Measurements from ENCODE around the gene GPC3. TPM values are rescaled to one million over a fixed set of nuclear protein-coding genes. Genes with fewer than 3 reads are reported as not detected.

Gene GPC3
- polyA plus RNA-seq, 3 donors, result not detected

DNA sequence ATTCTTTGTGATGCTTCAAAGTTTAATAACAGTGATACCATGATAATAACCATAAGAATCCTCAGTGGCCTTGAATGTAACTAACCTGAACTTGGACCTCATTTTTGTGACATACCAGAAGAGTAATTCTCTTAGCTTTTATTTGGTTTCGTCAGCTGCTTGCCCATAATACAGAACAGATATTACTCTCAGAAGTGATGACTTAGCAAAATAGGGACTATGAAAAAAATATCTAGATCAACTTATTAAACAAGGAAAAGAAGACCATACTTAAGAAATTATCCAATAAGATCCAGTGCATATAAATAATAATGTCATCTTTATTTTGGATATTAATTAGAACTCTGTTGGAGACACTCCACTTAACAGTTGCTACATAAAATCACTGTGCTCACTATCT, 333.2 kb downstream of the GPC3 start:
- TF ChIP-seq, protein P1, sequence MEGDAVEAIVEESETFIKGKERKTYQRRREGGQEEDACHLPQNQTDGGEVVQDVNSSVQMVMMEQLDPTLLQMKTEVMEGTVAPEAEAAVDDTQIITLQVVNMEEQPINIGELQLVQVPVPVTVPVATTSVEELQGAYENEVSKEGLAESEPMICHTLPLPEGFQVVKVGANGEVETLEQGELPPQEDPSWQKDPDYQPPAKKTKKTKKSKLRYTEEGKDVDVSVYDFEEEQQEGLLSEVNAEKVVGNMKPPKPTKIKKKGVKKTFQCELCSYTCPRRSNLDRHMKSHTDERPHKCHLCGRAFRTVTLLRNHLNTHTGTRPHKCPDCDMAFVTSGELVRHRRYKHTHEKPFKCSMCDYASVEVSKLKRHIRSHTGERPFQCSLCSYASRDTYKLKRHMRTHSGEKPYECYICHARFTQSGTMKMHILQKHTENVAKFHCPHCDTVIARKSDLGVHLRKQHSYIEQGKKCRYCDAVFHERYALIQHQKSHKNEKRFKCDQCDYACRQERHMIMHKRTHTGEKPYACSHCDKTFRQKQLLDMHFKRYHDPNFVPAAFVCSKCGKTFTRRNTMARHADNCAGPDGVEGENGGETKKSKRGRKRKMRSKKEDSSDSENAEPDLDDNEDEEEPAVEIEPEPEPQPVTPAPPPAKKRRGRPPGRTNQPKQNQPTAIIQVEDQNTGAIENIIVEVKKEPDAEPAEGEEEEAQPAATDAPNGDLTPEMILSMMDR (IDR thresholded peaks at IDR 0.05), result no peak
- no peaks in the 10 kb centered on the region for H3K79me2 ChIP-seq (ENCODE audit: insufficient read depth, low read length)

DNA sequence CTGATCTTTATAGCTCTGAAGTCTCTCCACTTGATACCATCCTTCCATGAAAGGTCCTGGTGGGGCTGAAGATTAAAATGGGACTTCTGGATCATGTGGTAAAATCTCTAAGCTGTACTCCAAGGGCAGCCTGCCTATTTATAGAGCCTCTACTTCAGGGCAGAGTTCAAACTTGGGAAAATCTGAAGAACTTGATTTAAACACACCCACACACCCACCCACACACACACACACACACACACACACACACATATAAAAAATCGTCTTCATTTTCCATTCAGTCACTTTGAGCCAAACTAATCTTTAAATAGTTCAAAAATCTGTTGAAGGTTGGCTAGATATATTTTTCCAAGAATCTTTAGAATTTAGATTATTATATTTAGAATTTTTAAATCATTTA, 335.2 kb downstream of the GPC3 start:
- H3K4me2 ChIP-seq (replicated peaks; ENCODE audit: extremely low read depth, low read length, poor library complexity, severe bottlenecking), result no peak overlapping the region
- H3K27me3 Mint-ChIP-seq (ENCODE audit: low read depth in 3 of 3), result peaks cover 0 to 2% (median 0%) of the 10 kb centered on the region in 3 donors
- no peaks in the 10 kb centered on the region for H3K79me2 ChIP-seq (ENCODE audit: insufficient read depth, low read length)
- intact Hi-C loops (cut with micrococcal nuclease), result no loop called here
- no peak overlapping the region for H3K27ac ChIP-seq (ENCODE audit: low read depth in 1 of 2, low read length in 2 of 2)
- peaks cover 35% of the 10 kb centered on the region for H3K4me1 Mint-ChIP-seq
- no peak overlapping the region for H3K9ac ChIP-seq (ENCODE audit: insufficient read depth, low read length, poor library complexity, severe bottlenecking)
- TF ChIP-seq, protein P1 (IDR thresholded peaks at IDR 0.05), result no peak
- no peaks in the 10 kb centered on the region for H3K9me3 ChIP-seq (replicated peaks in 1 of 2; ENCODE audit: control insufficient read depth in 1 of 2, insufficient read depth in 1 of 2, low read length in 2 of 2)
- H3K27me3 ChIP-seq (ENCODE audit: control insufficient read depth in 2 of 2, insufficient read depth in 2 of 2, low read length in 2 of 2), result no peaks in the 10 kb centered on the region
- no peaks in the 10 kb centered on the region for H3K36me3 ChIP-seq (replicated peaks in 1 of 2; ENCODE audit: control insufficient read depth in 1 of 2, insufficient read depth in 2 of 2, low read length in 2 of 2)
- no peak overlapping the region for H3K4me3 Mint-ChIP-seq
- no peaks in the 10 kb centered on the region for H3K9me3 Mint-ChIP-seq
- no peaks in the 10 kb centered on the region for H4K20me1 ChIP-seq (ENCODE audit: insufficient read depth, low read length)
- no peaks in the 10 kb centered on the region for H3K36me3 Mint-ChIP-seq
- H3K27ac Mint-ChIP-seq, result no peak overlapping the region
- no peak overlapping the region for H2AFZ ChIP-seq (ENCODE audit: insufficient read depth, low read depth, low read length, poor library complexity, severe bottlenecking)
- no peak overlapping the region for H3K4me3 ChIP-seq (replicated peaks in 1 of 3; ENCODE audit: low read depth in 2 of 3, low read length in 3 of 3)
- DNase-seq, result no peak
- H3K4me1 ChIP-seq (ENCODE audit: control insufficient read depth in 1 of 2, insufficient read depth in 2 of 2, low read length in 2 of 2), result peaks cover 28 to 30% of the 10 kb centered on the region in 2 donors
- no CpG with 5 or more reads among the region's 1 CpG for WGBS (ENCODE audit: insufficient coverage)

More for the DNA sequence above, 333.2 kb downstream of the GPC3 start:
- no peak overlapping the region for H3K27ac Mint-ChIP-seq
- no peaks in the 10 kb centered on the region for H4K20me1 ChIP-seq (ENCODE audit: insufficient read depth, low read length)
- peaks cover 15% of the 10 kb centered on the region for H3K4me1 Mint-ChIP-seq
- H3K36me3 Mint-ChIP-seq, result no peaks in the 10 kb centered on the region
- no CpG with 5 or more reads among the region's 1 CpG for WGBS (ENCODE audit: insufficient coverage)
- H3K36me3 ChIP-seq (replicated peaks in 1 of 2; ENCODE audit: control insufficient read depth in 1 of 2, insufficient read depth in 2 of 2, low read length in 2 of 2), result no peaks in the 10 kb centered on the region
- intact Hi-C loops (cut with micrococcal nuclease), result no loop called here
- H3K4me1 ChIP-seq (ENCODE audit: control insufficient read depth in 1 of 2, insufficient read depth in 2 of 2, low read length in 2 of 2), result peaks cover 8 to 10% of the 10 kb centered on the region in 2 donors
- no peak overlapping the region for H3K4me3 Mint-ChIP-seq
- H3K9me3 ChIP-seq (replicated peaks in 1 of 2; ENCODE audit: control insufficient read depth in 1 of 2, insufficient read depth in 1 of 2, low read length in 2 of 2), result no peaks in the 10 kb centered on the region
- no peak overlapping the region for H3K4me3 ChIP-seq (replicated peaks in 1 of 3; ENCODE audit: low read depth in 2 of 3, low read length in 3 of 3)
- no peak overlapping the region for H3K4me2 ChIP-seq (replicated peaks; ENCODE audit: extremely low read depth, low read length, poor library complexity, severe bottlenecking)
- no peaks in the 10 kb centered on the region for H3K27me3 ChIP-seq (ENCODE audit: control insufficient read depth in 2 of 2, insufficient read depth in 2 of 2, low read length in 2 of 2)
- no peak for DNase-seq
- no peak overlapping the region for H3K9ac ChIP-seq (ENCODE audit: insufficient read depth, low read length, poor library complexity, severe bottlenecking)
- H2AFZ ChIP-seq (ENCODE audit: insufficient read depth, low read depth, low read length, poor library complexity, severe bottlenecking), result no peak overlapping the region
- peaks cover 0 to 1% (median 0%) of the 10 kb centered on the region in 3 donors for H3K27me3 Mint-ChIP-seq (ENCODE audit: low read depth in 3 of 3)
- H3K27ac ChIP-seq (ENCODE audit: low read depth in 1 of 2, low read length in 2 of 2), result no peak overlapping the region
- no peaks in the 10 kb centered on the region for H3K9me3 Mint-ChIP-seq
